HepG2 (cell line): ENCODE measurements around the gene VEGFA. TPM values are rescaled to one million over a fixed set of nuclear protein-coding genes. Genes with fewer than 3 reads are reported as not detected.

ENCODE experiments used
- CCAR2 ChIP-seq: fragments of 200-400 bp; formaldehyde crosslinking; optimal IDR thresholded peaks from 2 replicates; pipeline ENCODE3; 2018; ENCODE audit warnings: low read depth, mild to moderate bottlenecking, low read length, moderate library complexity
- CREM ChIP-seq, 2 experiments: sonication (generic) in 1 of 2; formaldehyde crosslinking in 1 of 2; IDR thresholded peaks; 2 replicates each; pipeline versions ENCODE4 v1.4.0 to v1.6.1; 2016 to 2020; ENCODE audit warnings: antibody characterized with exemption in 1 of 2, mild to moderate bottlenecking in 1 of 2, missing genetic modification reagents in 1 of 2
- ETV6 ChIP-seq: sonication (generic); formaldehyde crosslinking; conservative IDR thresholded peaks from 2 replicates; pipeline ENCODE4 v1.4.0; 2020; ENCODE audit warnings: missing genetic modification reagents
- FOXM1 ChIP-seq: sonication (generic); formaldehyde crosslinking; IDR thresholded peaks from 2 replicates; pipeline ENCODE4 v1.5.0; 2020; ENCODE audit warnings: missing genetic modification reagents
- HCFC1 ChIP-seq: fragments of 150-350 bp; IDR thresholded peaks from 2 replicates; pipeline ENCODE4 v1.6.1; 2014; ENCODE audit warnings: low read depth, low read length
- KAT7 ChIP-seq: IDR thresholded peaks from 2 replicates; pipeline ENCODE4 v1.6.1; 2018; ENCODE audit warnings: borderline replicate concordance, missing compliant biosample characterization
- KLF16 ChIP-seq, 2 experiments: sonication (generic) in 1 of 2; formaldehyde crosslinking in 1 of 2; IDR thresholded peaks; 2 replicates each; pipeline versions ENCODE4 v1.6.1 to v1.8.0; 2016 to 2023; ENCODE audit warnings: missing genetic modification reagents in 2 of 2, missing compliant biosample characterization in 1 of 2
- MYC ChIP-seq: sonication (generic); formaldehyde crosslinking; IDR thresholded peaks from 2 replicates; pipeline ENCODE4 v1.9.0; 2021; ENCODE audit warnings: missing genetic modification reagents, borderline replicate concordance
- TEF ChIP-seq: sonication (generic); formaldehyde crosslinking; IDR thresholded peaks from 2 replicates; pipeline ENCODE4 v1.5.0; 2020; ENCODE audit warnings: missing genetic modification reagents
- TIGD3 ChIP-seq: sonication (generic); formaldehyde crosslinking; IDR thresholded peaks from 2 replicates; pipeline ENCODE4 v1.5.1; 2020; ENCODE audit warnings: mild to moderate bottlenecking, missing genetic modification reagents, borderline replicate concordance
- ZBTB14 ChIP-seq: sonication (generic); formaldehyde crosslinking; IDR thresholded peaks from 2 replicates; pipeline ENCODE4 v1.4.0; 2020; ENCODE audit warnings: missing genetic modification reagents
- ZBTB3 ChIP-seq: sonication (generic); formaldehyde crosslinking; IDR thresholded peaks from 2 replicates; pipeline ENCODE4 v1.4.0; 2020; ENCODE audit warnings: low read depth, mild to moderate bottlenecking, moderate library complexity, missing genetic modification reagents, borderline replicate concordance
- ZFP37 ChIP-seq: sonication (generic); formaldehyde crosslinking; IDR thresholded peaks from 2 replicates; pipeline ENCODE4 v1.4.0; 2020; ENCODE audit warnings: missing genetic modification reagents, borderline replicate concordance
- ZNF207 ChIP-seq: fragments of 450-650 bp; IDR thresholded peaks from 2 replicates; pipeline ENCODE4 v1.6.1; 2016; ENCODE audit warnings: antibody characterized with exemption, borderline replicate concordance
- ZNF317 ChIP-seq: sonication (generic); formaldehyde crosslinking; IDR thresholded peaks from 2 replicates; pipeline ENCODE4 v1.5.0; 2020; ENCODE audit warnings: mild to moderate bottlenecking, missing genetic modification reagents
- ZNF451 ChIP-seq: sonication (generic); formaldehyde crosslinking; IDR thresholded peaks from 2 replicates; pipeline ENCODE4 v1.5.0; 2020; ENCODE audit warnings: mild to moderate bottlenecking, missing genetic modification reagents
- ZNF484 ChIP-seq: sonication (generic); formaldehyde crosslinking; IDR thresholded peaks from 2 replicates; pipeline ENCODE4 v1.5.1; 2020; ENCODE audit warnings: mild to moderate bottlenecking, low read depth, missing genetic modification reagents, borderline replicate concordance
- ZNF567 ChIP-seq: sonication (generic); formaldehyde crosslinking; IDR thresholded peaks from 2 replicates; pipeline ENCODE4 v1.8.1; 2023; ENCODE audit warnings: mild to moderate bottlenecking, missing genetic modification reagents, borderline replicate concordance
- ZNF580 ChIP-seq: IDR thresholded peaks from 2 replicates; pipeline ENCODE4 v1.6.1; 2016; ENCODE audit warnings: low read depth, borderline replicate concordance
- ZNF703 ChIP-seq: sonication (generic); formaldehyde crosslinking; IDR thresholded peaks from 2 replicates; pipeline ENCODE4 v1.5.1; 2020; ENCODE audit warnings: missing genetic modification reagents, mild to moderate bottlenecking, moderate library complexity, borderline replicate concordance
- polyA plus RNA-seq, 8 experiments: library from polyadenylated mRNA; depleted of rRNA in 3 of 8; stranded (reverse) in 7 of 8; unstranded in 1 of 8; fragments of >200 nt; fragmentation: Illumina TruSeq in 4 of 8; extraction: Trizol in 4 of 8; gene quantifications; 2 replicates each; pipeline versions ENCODE4 v1.2.1 to v1.2.3, GENCODE V29; 2011 to 2016; ENCODE audit warnings: low read depth in 4 of 8, missing spikeins in 1 of 8, mixed read lengths in 1 of 8; ENCODE audit not compliant: insufficient read depth in 1 of 8
- total RNA-seq, 5 experiments: library from RNA; depleted of rRNA; stranded (reverse); fragments of >200 nt; fragmentation: Illumina TruSeq; extraction: Trizol; gene quantifications; 2 replicates each; pipeline ENCODE4 v1.2.3, GENCODE V29; 2016; ENCODE audit warnings: low read depth in 1 of 5

VEGFA gene
- total and polyA plus RNA-seq, 2 of the 13 experiments (the other 11 are each of a cell fraction or from before 2014, with no cell fraction given): 68.1 to 629 TPM

GRCh38 chr6:43773050-43773979 is 3.3 kb downstream of the VEGFA start (continued):
- TF ChIP-seq KAT7 (CRISPR knock-in tag) (peak; percentile 92), KLF16 (CRISPR knock-in tag; IDR thresholded peaks at IDR 0.05) (no peak; a peak in 2 of 4 replicates), ZNF317 (peak; percentile 45; the same call in 1 of the 2 replicates), HCFC1 (no peak), ZFP37 (CRISPR knock-in tag) (no peak), FOXM1 (no peak), TIGD3 (CRISPR knock-in tag) (no peak), ZNF580 (CRISPR knock-in tag) (no peak), ZNF451 (CRISPR knock-in tag) (no peak), CREM (IDR thresholded peaks at IDR 0.05) (no peak), CREM (CRISPR knock-in tag; IDR thresholded peaks at IDR 0.05) (no peak), ETV6 (CRISPR knock-in tag) (no peak), CCAR2 (no peak), ZNF703 (CRISPR knock-in tag) (no peak), ZBTB14 (CRISPR knock-in tag) (no peak), TEF (no peak), ZNF207 (no peak), ZNF484 (CRISPR knock-in tag) (no peak), ZBTB3 (CRISPR knock-in tag) (no peak), MYC (CRISPR knock-in tag) (no peak), ZNF567 (CRISPR knock-in tag) (no peak)
